ENCODE data around the gene PODNL1.
A peak's percentile ranks its signal among the peaks of the same experiment; 100 is the strongest.

PODNL1 gene

GRCh38 chr19:13980340-13980739 lies 42.1 kb upstream of the PODNL1 start:
- Histone ChIP-seq H3K4me3 (ENCODE audit: low read depth, low read length) (no peak overlapping the region), H3K36me3 (replicated peaks) (peaks cover 7% of the 10 kb centered on the region), H3K27me3 (replicated peaks) (no peaks in the 10 kb centered on the region), H3K27ac (no peak overlapping the region)
- no peak for DNase-seq
- in situ Hi-C loops (cut with HindIII; ENCODE audit: low pct_ligation_motif_present, low sequenced_read_pairs), result no loop called here
- no peak for TF ChIP-seq CTCF (IDR thresholded peaks at IDR 0.05; ENCODE audit: low read depth, low read length, missing control alignments)

GRCh38 chr19:13979686-13980085 lies 41.5 kb upstream of the PODNL1 start:
- in situ Hi-C loops (cut with HindIII; ENCODE audit: low pct_ligation_motif_present, low sequenced_read_pairs), result no loop called here
- Histone ChIP-seq H3K36me3 (replicated peaks) (peaks cover 7% of the 10 kb centered on the region), H3K27me3 (replicated peaks) (no peaks in the 10 kb centered on the region), H3K27ac (no peak overlapping the region), H3K4me3 (ENCODE audit: low read depth, low read length) (no peak overlapping the region)
- TF ChIP-seq CTCF (IDR thresholded peaks at IDR 0.05; ENCODE audit: low read depth, low read length, missing control alignments), result no peak
- no peak for DNase-seq

GRCh38 chr19:13979244-13979615 lies 41.0 kb upstream of the PODNL1 start:
- Histone ChIP-seq H3K4me3 (ENCODE audit: low read depth, low read length) (peak overlapping the region; percentile 17), H3K27ac (no peak overlapping the region), H3K27me3 (replicated peaks) (no peaks in the 10 kb centered on the region), H3K36me3 (replicated peaks) (peaks cover 7% of the 10 kb centered on the region)
- in situ Hi-C loops (cut with HindIII; ENCODE audit: low pct_ligation_motif_present, low sequenced_read_pairs), result no loop called here
- TF ChIP-seq CTCF (IDR thresholded peaks at IDR 0.05; ENCODE audit: low read depth, low read length, missing control alignments), result no peak
- DNase-seq, result no peak

GRCh38 chr19:13978351-13979243 lies 40.4 kb upstream of the PODNL1 start:
- Histone ChIP-seq H3K27me3 (replicated peaks) (no peaks in the 10 kb centered on the region), H3K36me3 (replicated peaks) (peaks cover 7% of the 10 kb centered on the region), H3K27ac (no peak overlapping the region), H3K4me3 (ENCODE audit: low read depth, low read length) (peak overlapping the region; percentile 36)
- no peak for DNase-seq
- TF ChIP-seq CTCF (IDR thresholded peaks at IDR 0.05; ENCODE audit: low read depth, low read length, missing control alignments), result no peak
- in situ Hi-C loops (cut with HindIII; ENCODE audit: low pct_ligation_motif_present, low sequenced_read_pairs), result no loop called here

- peaks cover 7% of the 10 kb centered on the region for H3K36me3 ChIP-seq (replicated peaks)
- in situ Hi-C loops (cut with HindIII; ENCODE audit: low pct_ligation_motif_present, low sequenced_read_pairs), result no loop called here
Measured at GRCh38 chr19:13977803-13978202, 39.6 kb upstream of the PODNL1 start.

More at GRCh38 chr19:13977803-13978202, 39.6 kb upstream of the PODNL1 start:
- H3K27me3 ChIP-seq (replicated peaks), result no peaks in the 10 kb centered on the region
- no peak for TF ChIP-seq CTCF (IDR thresholded peaks at IDR 0.05; ENCODE audit: low read depth, low read length, missing control alignments)
- no peak overlapping the region for H3K27ac ChIP-seq
- DNase-seq, result no peak
- no peak overlapping the region for H3K4me3 ChIP-seq (ENCODE audit: low read depth, low read length)
